SU-DHL-6 (cell line): ENCODE data around the gene STYXL2.

Experiments used
- H2AFZ ChIP-seq: fragments of 200-600 bp; sonication (generic); 2 replicates; pipeline ENCODE4 v1.6.1; 2014; ENCODE audit warnings: low read depth, mild to moderate bottlenecking, moderate library complexity, mixed read lengths, antibody characterized with exemption, low read length; ENCODE audit not compliant: severe bottlenecking
- H3F3A ChIP-seq: fragments of 200-600 bp; shearing (Covaris generic); 2 replicates; pipeline ENCODE4 v1.6.0; 2016; ENCODE audit warnings: antibody characterized with exemption, mild to moderate bottlenecking; ENCODE audit not compliant: insufficient read depth
- H3K27ac ChIP-seq: fragments of 200-600 bp; sonication (generic); 2 replicates; pipeline ENCODE4 v1.5.1; 2016; ENCODE audit warnings: low read depth, mild to moderate bottlenecking, low read length, moderate library complexity, mixed read lengths
- H3K27me3 ChIP-seq: fragments of 200-600 bp; sonication (generic), shearing (Covaris generic); 2 replicates; pipeline ENCODE4 v1.6.0; 2014; ENCODE audit warnings: mild to moderate bottlenecking, low read length
- H3K36me3 ChIP-seq: fragments of 200-600 bp; sonication (generic); 2 replicates; pipeline ENCODE4 v1.6.1; 2014; ENCODE audit warnings: mild to moderate bottlenecking, low read length, mixed read lengths
- H3K4me2 ChIP-seq: fragments of 300-600, 200-600 bp; shearing (Covaris generic), sonication (generic); 2 replicates; pipeline ENCODE4 v1.6.0; 2014; ENCODE audit warnings: low read length, low read depth, mild to moderate bottlenecking; ENCODE audit not compliant: poor library complexity, severe bottlenecking
- H3K4me3 ChIP-seq: fragments of 200-600 bp; sonication (generic); 2 replicates; pipeline ENCODE4 v1.5.1; 2014; ENCODE audit warnings: antibody characterized with exemption, low read length, mild to moderate bottlenecking, mixed read lengths; ENCODE audit not compliant: insufficient read depth, poor library complexity, severe bottlenecking
- H3K79me2 ChIP-seq: fragments of 200-600 bp; sonication (generic); 2 replicates; pipeline ENCODE4 v1.6.1; 2014; ENCODE audit warnings: mild to moderate bottlenecking, low read length, moderate library complexity; ENCODE audit not compliant: insufficient read depth
- H3K9ac ChIP-seq: fragments of 200-600 bp; sonication (generic); 2 replicates; pipeline ENCODE4 v1.7.0; 2014; ENCODE audit warnings: mild to moderate bottlenecking, low read length
- H3K9me2 ChIP-seq: fragments of 200-600 bp; sonication (generic); replicated peaks from 2 replicates; pipeline ENCODE4 v1.6.1; 2014; ENCODE audit warnings: low read length; ENCODE audit not compliant: insufficient read depth
- H3K9me3 ChIP-seq: fragments of 200-600 bp; sonication (generic); 2 replicates; pipeline ENCODE4 v1.6.1; 2014; ENCODE audit warnings: low read length, mixed read lengths; ENCODE audit not compliant: insufficient read depth
- H4K20me1 ChIP-seq: fragments of 200-600 bp; sonication (generic); 2 replicates; pipeline ENCODE4 v1.6.1; 2014; ENCODE audit warnings: low read depth, mild to moderate bottlenecking, antibody characterized with exemption, low read length, moderate library complexity, mixed read lengths
- CTCF ChIP-seq: fragments of 200-600 bp; sonication (generic); IDR thresholded peaks from one replicate; pipeline ENCODE4 v1.5.1; 2017; ENCODE audit warnings: antibody characterized with exemption, mild to moderate bottlenecking, low read length, moderate library complexity; ENCODE audit not compliant: insufficient read depth, poor library complexity, severe bottlenecking
- EZH2phosphoT487 ChIP-seq: fragments of 200-600 bp; sonication (generic), shearing (Covaris generic); conservative IDR thresholded peaks from 2 replicates; pipeline ENCODE4 v1.6.1; 2018; ENCODE audit warnings: mild to moderate bottlenecking, antibody characterized with exemption, low read length, moderate library complexity, mixed read lengths

STYXL2 gene

GRCh38 chr1:167122568-167122967, 28.7 kb downstream of the STYXL2 start:
- H3F3A ChIP-seq: no peaks in the 10 kb centered on the region
- TF ChIP-seq CTCF: no peak
- TF ChIP-seq EZH2phosphoT487: no peak
- H3K9ac ChIP-seq: no peak overlapping the region
- no peak overlapping the region for H3K27ac ChIP-seq
- no peak overlapping the region for H3K4me3 ChIP-seq
- H3K4me2 ChIP-seq: no peak overlapping the region
- no peaks in the 10 kb centered on the region for H3K9me2 ChIP-seq
- H2AFZ ChIP-seq: no peak overlapping the region
- no peaks in the 10 kb centered on the region for H3K36me3 ChIP-seq
- H3K79me2 ChIP-seq: no peaks in the 10 kb centered on the region
- no peaks in the 10 kb centered on the region for H4K20me1 ChIP-seq
- no peaks in the 10 kb centered on the region for H3K27me3 ChIP-seq
- no peaks in the 10 kb centered on the region for H3K9me3 ChIP-seq

- Histone ChIP-seq H3K9me2 (no peaks in the 10 kb centered on the region), H3K27me3 (no peaks in the 10 kb centered on the region), H3F3A (no peaks in the 10 kb centered on the region), H3K36me3 (no peaks in the 10 kb centered on the region), H3K9ac (no peak overlapping the region), H3K4me2 (no peak overlapping the region), H3K4me3 (no peak overlapping the region), H4K20me1 (no peaks in the 10 kb centered on the region), H2AFZ (no peak overlapping the region), H3K9me3 (no peaks in the 10 kb centered on the region), H3K27ac (no peak overlapping the region), H3K79me2 (no peaks in the 10 kb centered on the region)
- TF ChIP-seq CTCF: no peak
- no peak for TF ChIP-seq EZH2phosphoT487
Observed at GRCh38 chr1:167126317-167126716, 32.4 kb downstream of the STYXL2 start.

- H3K27me3 ChIP-seq: no peaks in the 10 kb centered on the region
- H3K36me3 ChIP-seq: no peaks in the 10 kb centered on the region
- H3K9me3 ChIP-seq: no peaks in the 10 kb centered on the region
- H3K79me2 ChIP-seq: no peaks in the 10 kb centered on the region
- H3F3A ChIP-seq: no peaks in the 10 kb centered on the region
- no peak for TF ChIP-seq EZH2phosphoT487
- TF ChIP-seq CTCF: no peak
- no peaks in the 10 kb centered on the region for H3K9me2 ChIP-seq
- H2AFZ ChIP-seq: no peak overlapping the region
- no peaks in the 10 kb centered on the region for H4K20me1 ChIP-seq
- H3K9ac ChIP-seq: no peak overlapping the region
- no peak overlapping the region for H3K27ac ChIP-seq
- H3K4me2 ChIP-seq: no peak overlapping the region
- no peak overlapping the region for H3K4me3 ChIP-seq
Observed at GRCh38 chr1:167126811-167127210, 32.9 kb downstream of the STYXL2 start.
